Coronary artery (tissue), 2 donors: ENCODE results near the gene RNASE3.
"Not testable (repeated sequence)": the region's sequence is repeated elsewhere in the genome, so short reads cannot be mapped to it uniquely, and the experiment has no call there.

Source experiments
- DNase-seq: peaks from one replicate; pipeline ENCODE4 v3.0.0-alpha.2; 2017; ENCODE audit warnings: low spot score
- H3K27ac ChIP-seq, 2 donors: fragments of 200-600 bp; sonication (generic); one replicate each; pipeline ENCODE4 v1.5.1; 2016 to 2019
- H3K4me3 ChIP-seq: fragments of 200-600 bp; sonication (generic); 2 replicates; pipeline ENCODE4 v1.5.1; 2016; ENCODE audit warnings: mild to moderate bottlenecking, moderate library complexity
- CTCF ChIP-seq: fragments of 200-600 bp; sonication (generic); IDR thresholded peaks from one replicate; pipeline ENCODE4 v1.5.1; 2019; ENCODE audit warnings: antibody characterized with exemption

RNASE3 gene

GRCh38 chr14:20904393-20905029 lies 13.3 kb downstream of the RNASE3 start:
- H3K27ac ChIP-seq: no peak overlapping the region
- no peak for DNase-seq
- H3K4me3 ChIP-seq: no peak overlapping the region
- TF ChIP-seq CTCF: no peak

DNA sequence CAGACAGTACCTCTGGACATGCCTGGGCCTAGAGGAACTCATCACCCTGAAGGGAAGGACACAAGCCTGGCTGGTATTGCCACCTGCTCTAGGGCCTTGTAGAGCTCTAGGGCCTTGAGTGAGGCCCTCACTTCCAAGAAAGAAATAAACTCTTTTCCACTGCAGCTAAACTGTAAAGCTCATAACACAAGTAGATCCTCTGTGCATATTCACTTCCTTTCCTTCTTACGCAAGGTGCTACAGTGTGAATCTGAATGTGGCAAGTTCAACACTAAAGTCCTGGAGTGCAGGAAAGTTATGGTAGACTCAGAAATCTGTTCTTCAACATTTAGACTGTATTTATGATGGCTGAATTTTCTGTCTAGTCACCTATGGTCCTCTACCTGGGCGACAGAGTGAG lies 14.5 kb downstream of the RNASE3 start:
- no peak for TF ChIP-seq CTCF
- Histone ChIP-seq H3K4me3 (no peak overlapping the region), H3K27ac (no peak overlapping the region)
- no peak for DNase-seq

DNA sequence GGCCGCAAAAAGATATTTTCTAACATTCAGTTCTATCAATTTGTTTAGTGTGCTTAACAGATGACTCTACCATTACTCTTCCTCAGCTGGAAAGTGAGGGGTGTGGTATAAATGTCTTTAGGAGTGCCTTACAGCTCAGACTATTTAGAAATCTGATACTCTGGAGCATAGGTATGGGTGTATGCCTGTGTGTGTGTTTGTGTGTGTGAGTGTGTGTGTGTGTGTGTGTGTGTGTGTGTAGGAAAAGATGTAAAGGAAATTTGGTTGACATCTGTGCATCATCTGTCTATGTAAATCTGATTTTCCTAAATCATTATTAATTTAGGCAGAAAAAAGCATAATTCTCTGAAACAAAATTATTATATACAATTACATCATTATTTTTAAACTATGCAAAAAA lies 16.0 kb downstream of the RNASE3 start:
- H3K27ac ChIP-seq: no peak overlapping the region
- no peak for TF ChIP-seq CTCF
- H3K4me3 ChIP-seq: no peak overlapping the region
- DNase-seq: no peak

DNA sequence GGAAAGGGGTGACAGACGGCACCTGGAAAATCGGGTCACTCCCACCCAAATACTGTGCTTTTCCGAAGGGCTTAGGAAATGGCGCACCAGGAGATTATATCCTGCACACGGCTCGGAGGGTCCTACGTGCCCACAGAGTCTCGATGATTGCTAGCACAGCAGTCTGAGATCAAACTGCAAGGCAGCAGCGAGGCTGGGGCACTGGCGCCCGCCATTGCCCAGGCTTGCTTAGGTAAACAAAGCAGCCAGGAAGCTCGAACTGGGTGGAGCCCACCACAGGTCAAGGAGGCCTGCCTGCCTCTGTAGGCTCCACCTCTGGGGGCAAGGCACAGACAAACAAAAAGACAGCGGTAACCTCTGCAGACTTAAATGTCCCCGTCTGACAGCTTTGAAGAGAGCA lies 19.6 kb downstream of the RNASE3 start:
- not testable (repeated sequence) for H3K4me3 ChIP-seq, H3K27ac ChIP-seq, DNase-seq

DNA sequence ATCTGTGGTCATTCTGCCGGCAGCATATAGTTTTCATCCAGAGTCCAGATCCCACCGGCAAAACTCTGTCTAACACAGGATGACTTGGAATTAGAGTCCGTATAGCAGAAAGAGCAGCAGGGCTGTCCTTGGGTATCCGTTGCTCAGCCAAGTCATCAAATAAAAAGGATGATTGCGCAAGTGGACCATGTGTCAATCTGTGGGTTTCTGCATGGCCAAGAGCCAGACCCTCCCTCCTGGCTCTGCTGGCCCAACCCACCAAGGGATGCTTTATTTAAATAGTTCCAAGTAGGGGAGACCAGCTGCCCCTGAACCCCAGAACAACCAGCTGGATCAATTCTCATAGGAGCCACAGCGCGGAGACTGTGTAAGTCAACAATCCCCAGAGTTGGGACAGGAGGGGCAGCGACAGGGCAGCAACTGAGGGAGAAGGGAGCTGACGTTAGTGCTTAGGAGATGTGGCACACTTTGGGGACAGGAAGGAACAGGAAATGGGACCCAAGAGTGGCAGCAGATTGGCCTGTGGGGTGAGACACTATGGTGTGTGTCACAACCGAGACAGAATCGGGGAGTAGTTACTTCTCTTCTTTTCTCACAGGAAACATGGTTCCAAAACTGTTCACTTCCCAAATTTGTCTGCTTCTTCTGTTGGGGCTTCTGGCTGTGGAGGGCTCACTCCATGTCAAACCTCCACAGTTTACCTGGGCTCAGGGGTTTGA lies 28.0 kb downstream of the RNASE3 start:
- DNase-seq, H3K4me3 ChIP-seq: not testable (repeated sequence)

DNA sequence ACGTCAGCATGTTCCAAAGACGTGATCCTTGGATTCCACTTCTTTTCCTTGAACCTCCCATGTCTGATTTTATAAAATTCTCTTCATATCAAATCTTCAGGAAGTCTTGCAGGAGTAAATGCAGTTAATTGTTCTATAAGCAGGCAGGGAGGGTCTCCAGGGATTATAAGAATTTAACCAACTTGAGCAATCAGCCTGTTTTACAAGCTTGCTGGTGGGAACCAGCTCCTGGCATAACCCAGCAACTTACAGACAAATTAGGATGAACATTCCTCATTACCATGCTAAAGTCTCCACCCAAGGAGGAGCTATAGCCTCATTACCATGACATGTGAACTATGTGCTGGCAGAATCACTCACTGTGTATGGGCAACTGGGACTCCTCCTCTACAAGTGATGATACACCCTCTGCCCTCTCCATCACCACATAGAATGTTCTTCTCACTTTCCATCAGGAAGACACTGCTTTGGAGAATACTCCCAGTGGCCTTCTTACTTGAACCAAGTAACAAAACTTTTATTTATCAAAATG lies 32.6 kb downstream of the RNASE3 start:
- not testable (repeated sequence) for H3K4me3 ChIP-seq, H3K27ac ChIP-seq, DNase-seq

More for the DNA sequence above, 28.0 kb downstream of the RNASE3 start:
- not testable (repeated sequence) for H3K27ac ChIP-seq

DNA sequence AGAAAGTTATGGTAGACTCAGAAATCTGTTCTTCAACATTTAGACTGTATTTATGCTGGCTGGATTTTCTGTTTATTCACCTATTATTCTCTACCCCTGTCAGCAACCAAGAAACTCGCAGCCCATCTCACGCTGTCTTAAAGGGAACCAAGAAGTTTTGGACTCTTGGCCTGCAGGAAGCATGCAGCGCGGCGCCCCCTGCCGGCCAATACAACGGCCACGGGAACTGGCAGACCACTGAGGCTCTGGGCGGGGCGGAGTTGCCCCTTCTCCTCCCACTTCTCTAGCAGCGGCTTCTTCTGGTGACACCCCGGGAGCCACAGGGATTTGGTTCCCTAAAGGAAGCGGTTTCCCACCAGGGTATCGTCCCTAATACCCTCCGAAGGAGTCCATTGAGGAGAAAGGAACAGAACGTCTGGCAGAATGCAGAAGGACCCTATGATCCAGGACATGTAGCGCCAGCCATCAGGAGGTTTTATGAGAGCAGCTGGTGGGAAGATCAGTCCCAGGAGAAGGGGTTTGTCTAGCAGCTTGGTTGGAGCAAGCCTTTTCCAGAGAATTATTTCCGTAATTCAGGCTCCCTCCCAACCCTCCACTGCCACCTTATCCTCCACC lies 43.1 kb downstream of the RNASE3 start:
- DNase-seq: no peak
- TF ChIP-seq CTCF: peak; percentile 17
- no peak overlapping the region for H3K4me3 ChIP-seq
- H3K27ac ChIP-seq: no peak overlapping the region

DNA sequence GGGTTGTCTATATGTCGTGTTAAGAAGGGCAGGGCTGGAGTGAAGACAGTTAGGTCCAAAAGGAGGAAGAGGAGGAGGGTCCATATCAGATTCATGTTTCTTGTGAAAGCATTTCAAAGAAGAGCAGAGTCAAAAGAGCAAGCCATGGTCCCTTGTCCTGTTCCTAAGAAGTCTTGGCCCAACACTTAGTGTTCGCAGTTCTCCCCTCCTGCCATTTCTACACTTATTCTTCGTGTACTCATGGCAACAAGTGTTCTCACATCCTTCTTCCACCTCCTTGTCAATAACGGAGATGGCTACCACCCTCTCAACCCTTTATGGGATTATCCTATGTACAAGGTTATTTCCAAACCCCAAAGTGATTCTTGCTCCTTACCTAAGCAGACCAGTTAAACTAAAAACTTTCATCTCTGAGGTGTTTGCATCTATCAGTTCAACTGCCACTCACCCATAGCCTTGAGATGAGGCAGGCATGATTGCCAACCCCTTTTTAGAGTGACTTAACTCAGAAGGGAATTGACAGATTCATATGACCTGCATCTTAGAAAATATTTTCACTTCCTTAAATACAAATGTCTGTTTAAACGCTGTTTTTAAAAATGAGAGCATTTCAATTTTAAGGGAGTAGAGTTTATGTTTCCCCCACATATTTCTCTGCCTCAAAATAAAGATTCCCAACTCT lies 44.3 kb downstream of the RNASE3 start:
- Histone ChIP-seq H3K27ac (no peak overlapping the region), H3K4me3 (no peak overlapping the region)
- DNase-seq: no peak
- no peak for TF ChIP-seq CTCF
